Posterior vena cava (tissue), 2 donors: ENCODE data around the gene YEATS2. TPM values are rescaled to one million over a fixed set of nuclear protein-coding genes. Genes with fewer than 3 reads are reported as not detected.
"Not testable (repeated sequence)": the region's sequence is repeated elsewhere in the genome, so short reads cannot be mapped to it uniquely, and the experiment has no call there.

Experiments
- DNase-seq: peaks from one replicate; pipeline ENCODE4 v3.0.0-alpha.2; 2020; ENCODE audit warnings: low spot score
- intact Hi-C, 2 donors: fragments of 100-400 bp; cut with DNase I; formaldehyde crosslinking; loops; one replicate each; pipeline versions ENCODE4 v1.14.1 to v1.14.2; 2022 to 2023
- total RNA-seq, 2 donors: library from RNA; stranded (reverse); fragmentation: NEBNext Ultra II Directional; extraction: Animal tissue kit (Norgen Biotek cat#: 25700); gene quantifications; one replicate each; pipeline ENCODE4 v1.2.1, GENCODE V29; 2021
- donor health status: DM: yes; HTN: yes; CAD: no.
- donor health status: DM: yes; HTN: yes; CAD: no.

Gene YEATS2
- total RNA-seq, 2 donors from 2014 or later, result 20.8 to 23.6 TPM

DNA sequence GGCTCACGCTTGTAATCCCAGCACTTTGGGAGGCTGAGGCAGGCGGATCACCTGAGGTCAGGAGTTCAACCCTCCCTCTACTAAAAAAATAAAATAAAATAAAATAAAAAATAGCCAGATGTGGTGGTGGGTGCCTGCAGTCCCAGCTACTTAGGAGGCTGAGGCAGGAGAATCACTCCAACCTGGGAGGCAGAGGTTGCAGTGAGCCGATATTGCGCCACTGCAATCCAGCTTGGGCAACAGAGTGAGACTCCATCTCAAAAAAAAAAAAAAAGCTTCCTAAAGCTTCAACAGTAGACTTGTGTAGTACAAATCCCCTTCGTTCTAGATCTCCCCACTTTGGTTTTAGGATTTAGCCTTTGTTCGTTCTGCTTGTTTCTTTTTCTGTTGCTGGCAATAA is 6.3 kb downstream of the YEATS2 start:
- intact Hi-C loops, DNase-seq: not testable (repeated sequence)

DNA sequence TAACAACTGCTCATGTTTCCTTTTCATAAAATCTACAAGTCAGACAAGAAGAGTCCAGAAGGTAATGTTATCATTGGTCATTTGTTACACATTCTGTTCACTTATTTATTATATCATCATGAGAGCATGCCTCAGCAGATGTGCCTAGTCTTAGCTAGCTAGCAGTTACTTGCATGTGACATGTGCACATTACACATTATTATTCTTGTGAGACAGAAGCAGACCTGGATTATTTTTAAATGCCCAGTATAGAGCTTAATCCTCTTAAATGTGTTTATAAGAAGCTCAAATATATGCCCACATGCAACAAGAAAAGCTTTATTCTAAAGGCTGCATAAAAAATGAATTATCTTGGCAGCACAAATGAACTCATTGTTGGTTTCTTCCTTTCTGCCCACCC is 12.6 kb downstream of the YEATS2 start:
- intact Hi-C loops, result no loop called here
- DNase-seq, result no peak

DNA sequence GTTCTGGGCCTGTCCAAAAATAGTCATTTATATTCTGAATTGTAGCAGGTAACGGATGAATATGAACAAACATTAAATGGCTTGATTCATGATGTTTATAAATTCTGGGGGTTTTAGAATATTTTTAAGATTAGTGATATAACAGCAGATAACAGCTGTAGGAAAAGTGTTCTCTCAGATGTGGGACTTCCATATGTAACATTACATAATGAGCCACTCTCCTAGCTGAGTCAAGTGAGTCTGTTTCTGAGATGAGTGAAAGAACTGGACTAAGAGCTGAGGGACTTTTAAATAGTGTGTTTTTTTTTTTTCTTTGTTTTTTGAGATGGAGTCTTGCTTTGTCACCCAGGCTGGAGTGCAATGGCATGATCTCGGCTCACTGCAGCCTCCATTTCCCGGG is 13.9 kb downstream of the YEATS2 start:
- intact Hi-C loops, result no loop called here
- no peak for DNase-seq

GRCh38 chr3:183714622-183715021 is 17.0 kb downstream of the YEATS2 start:
- DNase-seq, result no peak
- intact Hi-C loops, result no loop called here

DNA sequence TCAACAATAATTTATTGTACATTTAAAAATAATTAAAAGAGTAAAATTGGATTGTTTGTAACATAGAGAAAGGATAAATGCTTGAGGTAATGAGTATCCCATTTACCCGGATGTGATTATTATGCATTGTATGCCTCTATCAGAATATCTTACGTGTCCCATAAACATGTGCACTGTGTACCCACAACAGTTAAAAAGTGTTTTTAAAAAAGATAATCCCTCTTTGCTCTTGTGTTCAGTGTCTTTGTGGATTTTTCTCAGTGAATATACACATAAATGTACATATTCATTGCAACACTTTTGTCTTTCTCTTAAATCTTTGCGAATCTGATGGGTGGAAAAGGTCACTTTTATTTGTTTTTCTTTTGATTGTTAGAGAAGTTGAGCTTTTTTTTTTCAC is 20.4 kb downstream of the YEATS2 start:
- no peak for DNase-seq
- intact Hi-C loops, result no loop called here

- DNase-seq, result no peak
- intact Hi-C loops, result no loop called here
Observed at GRCh38 chr3:183725387-183725786, 27.8 kb downstream of the YEATS2 start.

DNA sequence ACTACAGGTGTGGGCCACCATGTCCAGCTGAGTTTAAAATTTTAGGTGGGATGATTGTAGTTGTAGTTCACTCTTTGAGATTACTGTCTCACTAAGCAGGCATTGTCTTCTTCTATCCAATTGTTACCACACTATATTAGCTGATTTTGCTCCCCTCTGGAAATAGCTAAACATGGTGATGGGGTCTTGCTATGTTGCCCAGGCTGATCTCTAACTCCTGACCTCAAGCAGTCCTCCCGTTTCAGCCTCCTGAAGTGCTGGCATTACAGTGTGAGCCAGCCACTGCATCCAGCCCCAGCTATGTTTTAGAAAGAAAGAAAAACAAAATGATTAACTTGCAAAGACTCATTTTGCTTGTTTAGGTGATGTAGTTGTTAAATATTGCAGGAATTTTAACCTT is 30.6 kb downstream of the YEATS2 start:
- intact Hi-C loops, result no loop called here
- no peak for DNase-seq

DNA sequence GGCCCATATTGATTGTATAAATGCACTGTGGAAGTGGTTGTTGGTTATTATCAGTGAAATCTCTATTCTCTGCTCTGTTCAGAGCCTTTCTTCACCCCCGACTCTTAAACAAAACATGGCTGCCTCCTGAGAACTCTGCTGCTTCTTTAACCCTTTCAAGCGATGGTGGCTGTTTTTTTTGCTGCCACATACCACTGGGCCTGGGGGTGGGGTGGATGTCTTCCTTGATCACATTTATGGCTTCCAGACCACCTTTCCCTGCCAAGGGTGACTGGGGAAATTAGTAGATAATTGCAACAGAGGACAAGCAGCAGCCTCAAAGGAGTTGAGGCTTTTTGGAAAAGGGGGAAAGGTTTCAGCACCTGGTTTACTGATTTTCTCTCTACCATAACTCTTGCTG is 32.8 kb downstream of the YEATS2 start:
- intact Hi-C loops, result no loop called here
- no peak for DNase-seq

DNA sequence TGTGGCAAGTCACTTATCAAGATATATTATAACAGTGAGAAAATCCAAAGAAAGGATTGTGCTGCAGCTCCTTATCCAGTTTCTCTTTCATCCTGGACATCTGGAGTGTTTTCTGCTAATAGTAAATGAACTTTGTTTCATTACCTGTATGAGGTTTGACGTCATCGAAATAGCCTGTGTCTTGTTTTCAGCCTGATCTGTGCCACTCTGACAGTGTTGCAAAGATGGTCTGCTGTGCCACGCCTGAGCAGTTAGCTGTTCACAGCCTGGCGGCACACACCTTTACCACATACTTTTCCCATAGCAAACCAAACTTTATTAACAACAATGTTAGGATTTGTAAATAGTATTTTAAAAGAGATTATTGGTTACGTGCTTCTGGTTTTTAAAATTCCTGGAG is 34.0 kb downstream of the YEATS2 start:
- intact Hi-C loops, result no loop called here
- no peak for DNase-seq

DNA sequence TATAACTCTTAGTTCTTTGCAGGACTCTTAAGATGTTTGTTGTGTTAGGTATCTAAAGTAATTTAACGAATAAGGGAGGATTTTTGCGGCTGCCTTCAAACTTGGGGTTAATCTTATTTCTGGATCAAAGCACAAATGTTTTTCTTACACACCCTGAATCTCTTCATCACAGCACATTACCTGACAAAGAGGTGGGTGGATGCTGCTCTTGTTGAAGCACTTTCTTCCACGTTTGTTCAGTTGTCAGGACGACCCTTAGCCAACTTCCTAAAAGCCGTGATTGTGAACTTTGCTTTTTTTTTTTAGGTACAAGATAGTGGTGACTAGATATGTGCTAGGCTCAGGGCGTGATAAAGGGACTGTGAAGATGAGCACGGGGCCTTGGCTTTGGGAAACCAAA is 36.0 kb downstream of the YEATS2 start:
- no peak for DNase-seq
- intact Hi-C loops, result no loop called here

- intact Hi-C loops, result no loop called here
Observed at GRCh38 chr3:183734750-183735494, 37.3 kb downstream of the YEATS2 start.

GRCh38 chr3:183737116-183737515 is 39.5 kb downstream of the YEATS2 start:
- intact Hi-C loops, result no loop called here
- no peak for DNase-seq

More at GRCh38 chr3:183734750-183735494, 37.3 kb downstream of the YEATS2 start:
- DNase-seq, result no peak

DNA sequence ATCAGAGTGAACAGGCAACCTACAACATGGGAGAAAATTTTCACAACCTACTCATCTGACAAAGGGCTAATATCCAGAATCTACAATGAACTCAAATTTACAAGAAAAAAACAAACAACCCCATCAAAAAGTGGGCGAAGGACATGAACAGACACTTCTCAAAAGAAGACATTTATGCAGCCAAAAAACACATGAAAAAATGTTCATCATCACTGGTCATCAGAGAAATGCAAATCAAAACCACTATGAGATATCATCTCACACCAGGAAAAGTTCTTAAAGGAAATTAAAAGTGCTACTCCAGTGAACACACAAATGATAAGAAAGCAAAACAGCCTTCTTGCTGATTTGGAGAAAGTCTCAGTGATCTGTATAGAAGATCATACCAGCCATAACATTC is 42.6 kb downstream of the YEATS2 start:
- not testable (repeated sequence) for DNase-seq

DNA sequence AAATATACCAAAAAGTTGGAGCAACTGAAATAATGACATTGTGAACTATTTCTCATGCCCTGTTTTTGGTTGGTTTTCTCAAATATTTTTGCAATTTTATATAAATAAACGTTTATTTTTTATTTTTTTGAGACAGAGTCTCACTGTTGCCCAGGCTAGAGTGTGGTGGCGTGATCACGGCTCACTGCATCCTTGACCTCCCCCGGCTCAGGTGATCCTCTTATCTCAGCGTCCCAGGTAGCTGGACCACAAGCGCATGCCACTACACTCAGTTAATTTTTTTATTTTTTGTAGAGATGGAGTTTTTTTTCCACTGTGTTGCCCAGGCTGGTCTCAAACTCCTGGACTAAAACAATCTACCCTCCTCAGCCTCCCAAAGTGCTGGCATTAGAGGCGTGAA is 45.6 kb downstream of the YEATS2 start:
- intact Hi-C loops, result no loop called here
- no peak for DNase-seq

More for the DNA sequence above, 42.6 kb downstream of the YEATS2 start:
- intact Hi-C loops, result not testable (repeated sequence)

DNA sequence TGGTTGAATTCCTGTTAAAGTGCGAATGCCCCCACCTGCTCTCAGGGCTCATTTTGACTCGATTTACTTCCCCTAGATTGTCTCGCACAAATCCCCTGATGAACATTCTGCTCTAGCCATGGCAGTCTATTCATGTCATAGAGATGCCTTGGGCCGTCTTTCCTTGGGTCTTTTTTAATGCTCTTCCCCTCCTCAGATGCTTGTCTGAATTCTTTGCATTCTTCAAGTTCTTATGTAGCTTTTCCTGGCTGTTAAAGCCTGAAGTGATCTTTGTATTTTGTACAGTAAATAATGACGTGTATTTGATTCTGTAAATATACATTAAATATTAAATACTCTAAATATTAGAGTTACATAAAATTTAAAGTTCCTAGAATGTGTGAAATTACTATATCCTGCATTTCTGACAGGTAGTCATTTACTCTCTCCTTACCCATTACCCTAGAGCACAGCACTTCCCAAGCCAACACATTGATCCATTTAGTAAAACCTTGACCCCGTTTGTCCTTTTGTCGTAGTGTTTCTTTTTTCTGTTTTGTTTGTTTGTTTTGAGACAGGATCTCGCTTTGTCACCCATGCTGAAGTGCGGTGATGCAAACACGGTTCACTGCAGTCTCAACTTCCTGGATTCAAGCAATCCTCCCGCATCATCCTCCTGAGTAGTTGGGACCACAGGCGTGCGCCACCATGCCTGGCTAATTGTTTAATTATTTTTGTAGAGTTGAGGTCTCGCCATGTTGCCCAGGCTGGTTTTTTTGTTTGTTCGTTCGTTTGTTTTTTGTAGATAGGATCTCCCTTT is 47.9 kb downstream of the YEATS2 start:
- DNase-seq, result no peak
- intact Hi-C loops, result no loop called here

- intact Hi-C loops, result loop anchor here in 1 of 2 donors (10.0 kb wide), 1 partner anchor 449 kb away; no protein-coding TSS in a partner anchor
Observed at GRCh38 chr3:183754052-183754451, 56.5 kb downstream of the YEATS2 start.

GRCh38 chr3:183762304-183762703 is 64.7 kb downstream of the YEATS2 start:
- intact Hi-C loops, result loop anchor here (10.0 kb wide), 2 partner anchors 278 to 298 kb away; no protein-coding TSS in a partner anchor

More at GRCh38 chr3:183754052-183754451, 56.5 kb downstream of the YEATS2 start:
- no peak for DNase-seq

GRCh38 chr3:183764847-183765731 is 67.5 kb downstream of the YEATS2 start:
- intact Hi-C loops, result loop anchor here (10.0 kb wide), 2 partner anchors 280 to 300 kb away; no protein-coding TSS in a partner anchor

More at GRCh38 chr3:183762304-183762703, 64.7 kb downstream of the YEATS2 start:
- no peak for DNase-seq

DNA sequence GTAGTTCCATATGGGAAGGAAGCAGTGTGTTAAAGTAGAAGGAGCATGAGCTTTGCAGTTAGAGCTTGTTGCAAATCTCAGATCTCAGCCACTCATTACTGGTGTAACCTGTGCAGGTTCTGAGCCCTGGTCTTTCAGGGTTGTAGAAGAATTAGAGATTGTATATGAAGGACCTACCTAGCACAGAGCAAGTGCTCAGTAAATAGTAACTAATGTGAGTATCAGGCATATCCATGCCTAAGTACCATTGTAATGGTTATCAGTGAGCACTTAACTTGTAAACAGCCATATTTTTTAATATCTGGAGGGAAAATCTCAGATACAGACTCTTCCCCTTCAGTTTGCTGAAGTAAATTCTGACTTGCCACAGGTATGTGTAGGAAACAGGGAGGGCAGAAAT is 68.5 kb downstream of the YEATS2 start:
- intact Hi-C loops, result loop anchor here (10.0 kb wide), 2 partner anchors 281 to 301 kb away; no protein-coding TSS in a partner anchor
- no peak for DNase-seq

More at GRCh38 chr3:183764847-183765731, 67.5 kb downstream of the YEATS2 start:
- DNase-seq, result no peak
